GM12878 (cell line): ENCODE data around the gene ATXN1. TPM values are rescaled to one million over a fixed set of nuclear protein-coding genes. Genes with fewer than 3 reads are reported as not detected.
A peak's percentile ranks its signal among the peaks of the same experiment; 100 is the strongest.

Experiments
- BACH1 ChIP-seq: fragments of 450-650 bp; IDR thresholded peaks from 2 replicates; pipeline ENCODE4 v1.6.1; 2017; ENCODE audit warnings: mild to moderate bottlenecking, borderline replicate concordance
- CBX5 ChIP-seq: sonication (generic); IDR thresholded peaks from 2 replicates; pipeline ENCODE4 v1.6.1; 2016; ENCODE audit warnings: low read depth, moderate library complexity, mild to moderate bottlenecking, inconsistent platforms
- DPF2 ChIP-seq: fragments of 450-650 bp; IDR thresholded peaks from 2 replicates; pipeline ENCODE4 v1.6.1; 2017; ENCODE audit warnings: mild to moderate bottlenecking
- EP300 ChIP-seq, 2 experiments: fragments of 150-350 bp in 1 of 2; IDR thresholded peaks; 2 replicates each; pipeline ENCODE4 v1.6.1; 2011 to 2012; ENCODE audit warnings: low read depth in 2 of 2, low read length in 2 of 2, borderline replicate concordance in 1 of 2, improper control_type of control experiment in 1 of 2, inconsistent platforms in 1 of 2; ENCODE audit not compliant: control insufficient read depth in 1 of 2
- HCFC1 ChIP-seq: fragments of 150-350 bp; IDR thresholded peaks from 2 replicates; pipeline ENCODE4 v1.6.1; 2014; ENCODE audit warnings: low read length
- JUND ChIP-seq: IDR thresholded peaks from 2 replicates; pipeline ENCODE4 v1.6.1; 2012; ENCODE audit warnings: low read depth, mild to moderate bottlenecking, low read length, improper control_type of control experiment, moderate library complexity
- NFYB ChIP-seq: IDR thresholded peaks from 2 replicates; pipeline ENCODE4 v1.6.1; 2011; ENCODE audit warnings: low read depth, mild to moderate bottlenecking, low read length, improper control_type of control experiment, moderate library complexity; ENCODE audit not compliant: insufficient read depth
- NR2C2 ChIP-seq: IDR thresholded peaks from 2 replicates; pipeline ENCODE4 v1.6.1; 2011; ENCODE audit warnings: borderline replicate concordance, low read depth; ENCODE audit not compliant: control insufficient read depth, insufficient read length
- PAX8 ChIP-seq: fragments of 450-650 bp; IDR thresholded peaks from 2 replicates; pipeline ENCODE4 v1.6.1; 2017; ENCODE audit warnings: mild to moderate bottlenecking, moderate library complexity
- POLR2A ChIP-seq: IDR thresholded peaks from 2 replicates; pipeline ENCODE4 v1.6.1; 2011; ENCODE audit warnings: low read depth, mild to moderate bottlenecking, low read length
- RAD21 ChIP-seq: IDR thresholded peaks from 2 replicates; pipeline ENCODE4 v1.6.1; 2011; ENCODE audit warnings: mild to moderate bottlenecking, low read depth, low read length, moderate library complexity; ENCODE audit not compliant: insufficient read depth
- RAD51 ChIP-seq: fragments of 450-650 bp; IDR thresholded peaks from 2 replicates; pipeline ENCODE4 v1.6.1; 2016; ENCODE audit warnings: moderate library complexity, mild to moderate bottlenecking, inconsistent platforms
- TAF1 ChIP-seq: IDR thresholded peaks from 2 replicates; pipeline ENCODE4 v1.6.1; 2011; ENCODE audit warnings: mild to moderate bottlenecking, low read depth, low read length, borderline replicate concordance
- TARDBP ChIP-seq: IDR thresholded peaks from 2 replicates; pipeline ENCODE4 v1.6.1; 2016; ENCODE audit warnings: borderline replicate concordance
- TCF12 ChIP-seq: IDR thresholded peaks from 2 replicates; pipeline ENCODE4 v1.6.1; 2011; ENCODE audit warnings: low read depth, mild to moderate bottlenecking, low read length
- WRNIP1 ChIP-seq: IDR thresholded peaks from 2 replicates; pipeline ENCODE4 v1.6.1; 2011; ENCODE audit warnings: low read depth, low read length, improper control_type of control experiment, borderline replicate concordance
- YBX1 ChIP-seq: fragments of 450-650 bp; IDR thresholded peaks from 2 replicates; pipeline ENCODE4 v1.6.1; 2016; ENCODE audit warnings: antibody characterized with exemption
- YY1 ChIP-seq: IDR thresholded peaks from 2 replicates; pipeline ENCODE4 v1.6.1; 2011; ENCODE audit warnings: low read depth, mild to moderate bottlenecking, low read length
- ZNF24 ChIP-seq: fragments of 450-650 bp; IDR thresholded peaks from 2 replicates; pipeline ENCODE4 v1.6.1; 2017; ENCODE audit warnings: antibody characterized with exemption, mild to moderate bottlenecking
- ZNF384 ChIP-seq: IDR thresholded peaks from 2 replicates; pipeline ENCODE4 v1.6.1; 2012; ENCODE audit warnings: low read depth, mild to moderate bottlenecking, low read length, improper control_type of control experiment, borderline replicate concordance
- polyA plus RNA-seq, 11 experiments: library from polyadenylated mRNA; depleted of rRNA in 4 of 11; unstranded in 6 of 11; stranded (reverse) in 5 of 11; fragments of >200 nt; fragmentation: Nextera tagmentation in 4 of 11; fragmentation: Illumina TruSeq in 1 of 11; extraction: Ambion mirVana in 4 of 11; extraction: Trizol in 1 of 11; gene quantifications; 1 replicate in 1 of 11; 2 replicates in 10 of 11; pipeline versions ENCODE4 v1.2.1 to v1.2.3, GENCODE V29; 2011 to 2016; ENCODE audit warnings: inconsistent platforms in 2 of 11, missing spikeins in 2 of 11, low read depth in 1 of 11
- total RNA-seq, 4 experiments: library from RNA; depleted of rRNA in 3 of 4; stranded (reverse); fragments of >200 nt in 3 of 4; fragmentation: Illumina TruSeq in 1 of 4; extraction: Trizol in 1 of 4; gene quantifications; 2 replicates each; pipeline versions ENCODE4 v1.2.1 to v1.2.3, GENCODE V29; 2013 to 2021
- TF ChIP-seq, protein P1 (sequence below): IDR thresholded peaks from 2 replicates; pipeline ENCODE4 v1.6.1; 2011; ENCODE audit warnings: low read depth, mild to moderate bottlenecking, low read length, moderate library complexity, borderline replicate concordance; ENCODE audit errors: extremely low read depth
- TF ChIP-seq, protein P2 (sequence below): IDR thresholded peaks from 2 replicates; pipeline ENCODE4 v1.6.1; 2011; ENCODE audit warnings: borderline replicate concordance, low read depth, mild to moderate bottlenecking, moderate library complexity, low read length; ENCODE audit not compliant: insufficient read depth, poor library complexity, severe bottlenecking
- TF ChIP-seq, protein P3 (sequence below): IDR thresholded peaks from 2 replicates; pipeline ENCODE4 v1.6.1; 2011; ENCODE audit warnings: mild to moderate bottlenecking, low read depth, low read length, moderate library complexity; ENCODE audit not compliant: insufficient replicate concordance
- TF ChIP-seq, protein P4 (sequence below), 3 experiments: IDR thresholded peaks in 2 of 3; conservative IDR thresholded peaks in 1 of 3; 2 replicates each; pipeline ENCODE4 v1.5.1; 2011; ENCODE audit warnings: low read depth in 3 of 3, low read length in 3 of 3, mild to moderate bottlenecking in 3 of 3, control low read depth in 2 of 3, moderate library complexity in 2 of 3, inconsistent platforms in 1 of 3, mixed read lengths in 1 of 3; ENCODE audit not compliant: control insufficient read depth in 2 of 3, insufficient read depth in 1 of 3; ENCODE audit errors: extremely low read depth in 1 of 3

Gene ATXN1
- total and polyA plus RNA-seq, 10 of the 15 experiments (the other 5 are each of a cell fraction or from before 2014, with no cell fraction given): 12.2 to 51.2 (median 20.5) TPM

DNA sequence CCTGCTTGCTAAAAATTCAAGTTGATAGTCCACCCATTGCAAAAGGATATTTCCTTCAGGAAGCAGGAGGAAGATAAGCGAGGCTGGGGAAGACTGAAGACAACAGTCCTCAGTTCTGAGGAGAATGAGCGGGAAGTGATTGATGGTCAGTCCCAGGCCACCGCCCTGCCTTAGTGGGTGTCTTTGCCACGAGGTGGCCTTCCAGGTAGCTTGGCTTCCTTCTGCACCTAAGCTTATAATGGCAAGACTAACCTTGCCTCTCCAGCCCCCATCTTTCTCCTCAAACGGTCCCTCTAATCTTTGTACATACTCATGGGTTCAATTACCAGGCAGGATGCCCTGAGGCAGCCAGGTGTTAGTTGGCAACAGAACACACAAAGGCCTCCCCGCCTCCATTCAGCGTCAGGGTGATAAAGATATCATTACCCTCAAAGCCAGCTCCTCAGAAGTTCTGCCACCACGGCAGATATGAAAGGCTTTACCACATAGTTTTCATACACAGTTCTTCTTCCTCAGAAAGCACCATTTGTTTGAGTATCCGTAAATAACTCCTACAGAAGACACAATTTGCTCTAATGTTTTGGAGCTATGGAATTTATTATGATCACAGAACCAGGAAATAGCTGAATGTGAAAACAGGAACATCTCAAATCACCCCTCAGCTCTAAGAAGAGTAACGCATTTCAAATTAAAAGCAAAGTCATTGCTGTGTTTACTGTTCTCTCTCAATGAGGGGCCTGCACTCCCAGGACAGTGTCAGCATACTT, 249.4 kb downstream of the ATXN1 start (continued):
- TF ChIP-seq, protein P1, sequence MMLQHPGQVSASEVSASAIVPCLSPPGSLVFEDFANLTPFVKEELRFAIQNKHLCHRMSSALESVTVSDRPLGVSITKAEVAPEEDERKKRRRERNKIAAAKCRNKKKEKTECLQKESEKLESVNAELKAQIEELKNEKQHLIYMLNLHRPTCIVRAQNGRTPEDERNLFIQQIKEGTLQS: no peak
- TF ChIP-seq RAD21 (no peak), YBX1 (no peak), YY1 (no peak), EP300 (IDR thresholded peaks at IDR 0.05; ENCODE audit: borderline replicate concordance in 1 of 2, control insufficient read depth in 1 of 2, low read depth in 2 of 2, low read length in 2 of 2) (no peak), HCFC1 (no peak), TCF12 (0 out of 2 replicates have a peak, but pooled peaks have one; percentile 52), TARDBP (no peak), DPF2 (no peak), NR2C2 (no peak), RAD51 (no peak), JUND (no peak), NFYB (no peak), WRNIP1 (no peak), TAF1 (no peak), ZNF384 (no peak), PAX8 (no peak), POLR2A (no peak), CBX5 (no peak), ZNF24 (no peak), BACH1 (no peak)
- TF ChIP-seq, protein P2, sequence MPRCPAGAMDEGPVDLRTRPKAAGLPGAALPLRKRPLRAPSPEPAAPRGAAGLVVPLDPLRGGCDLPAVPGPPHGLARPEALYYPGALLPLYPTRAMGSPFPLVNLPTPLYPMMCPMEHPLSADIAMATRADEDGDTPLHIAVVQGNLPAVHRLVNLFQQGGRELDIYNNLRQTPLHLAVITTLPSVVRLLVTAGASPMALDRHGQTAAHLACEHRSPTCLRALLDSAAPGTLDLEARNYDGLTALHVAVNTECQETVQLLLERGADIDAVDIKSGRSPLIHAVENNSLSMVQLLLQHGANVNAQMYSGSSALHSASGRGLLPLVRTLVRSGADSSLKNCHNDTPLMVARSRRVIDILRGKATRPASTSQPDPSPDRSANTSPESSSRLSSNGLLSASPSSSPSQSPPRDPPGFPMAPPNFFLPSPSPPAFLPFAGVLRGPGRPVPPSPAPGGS: no peak
- TF ChIP-seq, protein P3, sequence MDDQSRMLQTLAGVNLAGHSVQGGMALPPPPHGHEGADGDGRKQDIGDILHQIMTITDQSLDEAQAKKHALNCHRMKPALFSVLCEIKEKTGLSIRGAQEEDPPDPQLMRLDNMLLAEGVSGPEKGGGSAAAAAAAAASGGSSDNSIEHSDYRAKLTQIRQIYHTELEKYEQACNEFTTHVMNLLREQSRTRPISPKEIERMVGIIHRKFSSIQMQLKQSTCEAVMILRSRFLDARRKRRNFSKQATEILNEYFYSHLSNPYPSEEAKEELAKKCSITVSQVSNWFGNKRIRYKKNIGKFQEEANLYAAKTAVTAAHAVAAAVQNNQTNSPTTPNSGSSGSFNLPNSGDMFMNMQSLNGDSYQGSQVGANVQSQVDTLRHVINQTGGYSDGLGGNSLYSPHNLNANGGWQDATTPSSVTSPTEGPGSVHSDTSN: no peak
- TF ChIP-seq, protein P4, sequence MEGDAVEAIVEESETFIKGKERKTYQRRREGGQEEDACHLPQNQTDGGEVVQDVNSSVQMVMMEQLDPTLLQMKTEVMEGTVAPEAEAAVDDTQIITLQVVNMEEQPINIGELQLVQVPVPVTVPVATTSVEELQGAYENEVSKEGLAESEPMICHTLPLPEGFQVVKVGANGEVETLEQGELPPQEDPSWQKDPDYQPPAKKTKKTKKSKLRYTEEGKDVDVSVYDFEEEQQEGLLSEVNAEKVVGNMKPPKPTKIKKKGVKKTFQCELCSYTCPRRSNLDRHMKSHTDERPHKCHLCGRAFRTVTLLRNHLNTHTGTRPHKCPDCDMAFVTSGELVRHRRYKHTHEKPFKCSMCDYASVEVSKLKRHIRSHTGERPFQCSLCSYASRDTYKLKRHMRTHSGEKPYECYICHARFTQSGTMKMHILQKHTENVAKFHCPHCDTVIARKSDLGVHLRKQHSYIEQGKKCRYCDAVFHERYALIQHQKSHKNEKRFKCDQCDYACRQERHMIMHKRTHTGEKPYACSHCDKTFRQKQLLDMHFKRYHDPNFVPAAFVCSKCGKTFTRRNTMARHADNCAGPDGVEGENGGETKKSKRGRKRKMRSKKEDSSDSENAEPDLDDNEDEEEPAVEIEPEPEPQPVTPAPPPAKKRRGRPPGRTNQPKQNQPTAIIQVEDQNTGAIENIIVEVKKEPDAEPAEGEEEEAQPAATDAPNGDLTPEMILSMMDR (IDR thresholded peaks at IDR 0.05 in 2 of 3, conservative IDR thresholded peaks at IDR 0.05 in 1 of 3; ENCODE audit: control insufficient read depth in 2 of 3, extremely low read depth in 1 of 3, insufficient read depth in 1 of 3, low read depth in 3 of 3, low read length in 3 of 3): no peak
